Endometrial microvascular endothelial cells (primary cell): Measurements from ENCODE around the gene ITGB6. TPM values are rescaled to one million over a fixed set of nuclear protein-coding genes. Genes with fewer than 3 reads are reported as not detected.

ENCODE experiments used
- in situ Hi-C: cut with HindIII; loops from 2 replicates; pipeline ENCODE4 v1.10.0; 2017; ENCODE audit warnings: low sequenced_read_pairs, low pct_unique_long_range_greater_than_20kb; ENCODE audit errors: inconsistent ontology term
- total RNA-seq: library from RNA; depleted of rRNA; stranded (reverse); fragments of >200 nt; gene quantifications from one replicate; pipeline ENCODE4 v1.2.3, GENCODE V29; 2015; ENCODE audit errors: inconsistent ontology term

Gene ITGB6
- total RNA-seq, 1 donor from 2014 or later, result under 0.01 TPM

DNA sequence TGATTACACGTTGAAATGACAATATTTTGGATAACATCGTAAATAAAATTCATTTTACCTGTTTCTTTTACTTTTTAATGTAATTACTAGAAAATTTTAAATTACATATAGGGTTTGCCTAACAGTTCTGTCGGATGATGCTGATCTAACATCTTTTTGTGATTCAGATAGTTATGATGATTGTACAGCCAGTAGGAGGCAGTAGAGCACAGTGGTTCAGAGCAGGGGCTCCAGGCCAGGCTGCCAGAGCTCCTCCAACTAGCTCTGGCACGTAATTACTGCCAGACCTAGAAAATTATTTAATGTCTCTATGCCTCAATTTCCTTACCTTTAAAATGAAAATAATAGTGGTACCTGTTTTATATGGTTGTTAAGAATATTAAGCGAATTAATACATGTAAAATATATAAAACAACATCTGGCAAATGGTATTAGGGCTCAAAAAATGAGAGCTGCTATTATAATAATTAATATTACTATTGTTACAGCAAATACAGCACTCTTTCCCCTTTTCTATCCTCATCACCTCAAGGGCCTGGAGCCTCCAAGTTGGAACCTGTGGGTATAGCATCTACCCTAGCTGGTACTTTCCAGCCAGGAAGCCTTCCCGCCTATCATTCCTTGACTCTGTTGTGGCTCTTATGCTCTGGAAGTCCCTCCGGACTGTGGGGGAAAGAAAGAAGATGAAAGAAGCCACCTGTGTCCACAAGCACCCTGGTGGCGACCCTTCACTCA is 90.0 kb downstream of the ITGB6 start:
- in situ Hi-C loops, result no loop called here

DNA sequence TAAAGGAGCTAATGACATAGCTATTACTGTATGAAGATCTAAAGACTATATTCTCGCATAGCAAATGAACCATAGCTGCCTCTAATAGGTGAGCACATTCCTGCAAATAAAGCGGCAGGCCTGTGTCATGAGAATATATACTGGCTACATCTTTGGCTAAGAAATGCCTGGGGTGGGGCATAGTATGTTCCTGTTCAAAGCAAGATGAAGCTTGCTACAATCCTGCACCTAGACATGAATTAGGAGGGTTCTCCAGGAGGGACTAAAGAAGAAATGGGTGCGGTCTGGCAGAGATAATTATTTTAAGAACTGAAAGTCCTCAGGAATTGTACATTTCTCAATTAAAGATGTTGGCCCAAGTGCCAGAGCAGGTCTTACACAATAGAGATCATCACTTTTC is 90.8 kb downstream of the ITGB6 start:
- in situ Hi-C loops, result no loop called here

DNA sequence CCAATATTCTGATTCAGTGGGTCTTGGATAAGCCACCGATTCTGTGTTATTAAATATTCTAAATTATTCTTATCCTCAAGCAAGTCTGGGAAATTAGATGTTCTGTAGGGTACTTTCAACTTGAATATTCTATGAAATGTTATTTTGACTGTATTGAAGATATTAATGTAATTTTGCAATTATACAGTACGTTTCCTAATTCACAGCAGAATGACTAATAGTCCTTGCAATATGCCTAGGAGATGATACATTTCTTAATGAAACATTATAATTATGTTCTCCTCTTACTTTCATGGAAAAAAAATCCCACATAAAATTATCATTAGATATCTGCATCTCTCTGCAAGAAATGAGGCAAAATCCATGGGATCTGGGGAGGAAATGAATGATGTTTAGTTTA is 91.4 kb downstream of the ITGB6 start:
- in situ Hi-C loops, result no loop called here

DNA sequence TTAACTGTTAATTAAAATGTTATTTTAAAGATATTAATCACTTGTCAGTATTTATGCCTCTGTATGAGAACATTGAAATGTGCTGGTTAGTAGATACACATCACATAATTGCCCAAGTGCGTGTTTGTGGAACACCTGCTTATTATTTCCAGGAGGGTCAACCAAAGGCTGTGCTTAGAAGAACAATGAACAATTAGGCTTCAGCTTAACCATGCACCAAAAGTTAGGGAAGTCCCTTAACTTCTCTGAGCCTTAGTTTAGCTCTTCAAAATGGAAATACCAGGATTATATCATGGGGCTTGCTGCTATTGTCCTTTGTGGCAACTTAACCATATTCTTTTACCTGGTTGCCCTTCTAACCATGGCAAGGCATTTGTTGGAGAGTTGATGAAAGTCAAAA is 94.7 kb downstream of the ITGB6 start:
- in situ Hi-C loops, result no loop called here

DNA sequence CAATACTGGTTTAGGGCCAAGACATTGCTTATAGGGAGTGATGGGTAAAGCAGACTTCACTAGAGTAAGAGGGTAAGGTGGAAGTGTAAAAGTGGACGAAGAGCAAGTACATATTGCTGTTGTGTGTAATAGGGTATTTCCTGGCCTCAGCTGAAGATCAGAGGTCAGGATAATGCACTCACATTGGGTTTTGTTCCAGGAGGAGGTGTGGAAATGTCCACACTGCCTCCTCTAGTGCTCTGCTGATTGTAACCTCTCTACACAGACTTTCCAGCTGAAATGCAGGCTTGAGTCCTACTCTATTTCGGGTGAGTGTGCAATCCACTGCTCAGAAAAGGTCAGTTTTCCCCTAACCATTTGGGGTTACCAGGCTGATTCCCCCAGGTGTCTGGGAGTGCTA is 96.0 kb downstream of the ITGB6 start:
- in situ Hi-C loops, result no loop called here

DNA sequence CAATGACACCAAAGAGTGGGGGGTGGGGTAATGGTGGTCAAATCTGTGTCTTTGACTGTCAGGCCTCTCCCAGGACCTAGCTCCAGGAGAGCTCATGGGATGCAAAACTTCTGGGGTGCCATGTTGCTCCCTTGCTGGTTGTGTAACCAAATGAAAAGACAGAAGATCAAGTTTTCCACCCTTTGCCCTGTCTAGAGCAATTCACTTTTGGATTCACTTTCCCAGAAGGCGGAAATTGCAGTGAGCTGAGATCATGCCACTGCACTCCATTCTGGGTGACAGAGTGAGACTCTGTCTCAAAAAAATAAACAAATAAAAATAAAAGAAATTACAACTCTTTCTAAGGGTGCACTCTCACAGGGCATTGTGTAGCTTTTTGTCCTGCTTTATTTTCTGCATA is 102.7 kb downstream of the ITGB6 start:
- in situ Hi-C loops, result no loop called here

DNA sequence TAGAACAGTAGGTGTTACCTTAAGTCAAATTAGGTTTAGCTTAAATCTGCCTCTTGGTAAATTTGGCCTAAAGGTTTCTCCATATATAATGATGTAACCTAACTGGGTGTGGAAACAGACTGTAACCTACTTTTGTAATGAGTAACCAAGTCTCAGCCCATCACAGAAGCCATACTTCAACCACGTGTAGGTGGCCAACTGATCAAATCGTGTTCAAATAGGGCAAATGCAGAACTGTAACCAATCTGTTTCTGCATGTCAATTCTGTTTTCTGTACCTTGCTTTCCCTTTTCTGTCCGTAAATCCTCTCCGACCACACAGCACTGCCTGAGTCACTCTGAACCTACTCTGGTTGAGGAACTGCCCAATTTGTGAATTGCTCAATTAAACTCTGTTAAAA is 103.7 kb downstream of the ITGB6 start:
- in situ Hi-C loops, result no loop called here

DNA sequence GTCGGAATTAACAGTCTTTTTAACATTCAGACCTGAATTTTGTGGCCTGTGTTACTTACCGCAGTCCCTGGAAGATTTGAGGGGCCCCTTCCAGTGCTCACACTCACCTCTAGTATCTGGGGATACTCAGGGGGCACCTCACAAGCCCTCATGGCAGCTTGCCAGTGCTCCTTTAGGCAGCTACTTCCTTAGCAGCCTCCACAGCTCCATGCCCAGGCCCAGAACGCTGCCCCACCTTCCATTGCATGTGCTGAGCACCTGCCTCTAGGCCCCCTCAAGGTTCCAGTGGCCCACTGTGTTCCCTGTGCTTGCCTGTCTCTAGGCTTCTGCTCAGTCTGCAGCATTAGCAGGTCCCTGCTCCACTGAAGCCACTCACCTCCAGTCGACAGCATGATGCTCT is 107.6 kb downstream of the ITGB6 start:
- in situ Hi-C loops, result no loop called here

DNA sequence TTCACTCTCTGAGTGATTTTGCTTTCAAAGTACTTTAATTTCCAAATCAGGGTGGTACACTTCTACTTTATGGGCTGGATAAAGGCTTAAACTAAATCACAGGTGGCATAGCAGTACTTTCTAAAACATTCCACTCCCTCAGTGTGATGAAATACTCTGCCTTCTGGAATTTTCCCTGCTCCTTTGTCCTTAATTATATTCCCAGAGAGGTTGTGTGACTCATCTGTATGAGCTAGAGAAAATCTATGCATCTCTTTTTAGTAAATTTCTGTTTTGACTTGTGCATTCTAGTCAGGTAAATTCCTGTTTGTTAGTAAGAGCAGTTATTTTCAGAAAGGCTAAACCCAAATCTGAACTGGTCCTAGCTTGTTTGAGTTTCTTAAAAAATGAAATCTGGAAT is 108.7 kb downstream of the ITGB6 start:
- in situ Hi-C loops, result no loop called here

DNA sequence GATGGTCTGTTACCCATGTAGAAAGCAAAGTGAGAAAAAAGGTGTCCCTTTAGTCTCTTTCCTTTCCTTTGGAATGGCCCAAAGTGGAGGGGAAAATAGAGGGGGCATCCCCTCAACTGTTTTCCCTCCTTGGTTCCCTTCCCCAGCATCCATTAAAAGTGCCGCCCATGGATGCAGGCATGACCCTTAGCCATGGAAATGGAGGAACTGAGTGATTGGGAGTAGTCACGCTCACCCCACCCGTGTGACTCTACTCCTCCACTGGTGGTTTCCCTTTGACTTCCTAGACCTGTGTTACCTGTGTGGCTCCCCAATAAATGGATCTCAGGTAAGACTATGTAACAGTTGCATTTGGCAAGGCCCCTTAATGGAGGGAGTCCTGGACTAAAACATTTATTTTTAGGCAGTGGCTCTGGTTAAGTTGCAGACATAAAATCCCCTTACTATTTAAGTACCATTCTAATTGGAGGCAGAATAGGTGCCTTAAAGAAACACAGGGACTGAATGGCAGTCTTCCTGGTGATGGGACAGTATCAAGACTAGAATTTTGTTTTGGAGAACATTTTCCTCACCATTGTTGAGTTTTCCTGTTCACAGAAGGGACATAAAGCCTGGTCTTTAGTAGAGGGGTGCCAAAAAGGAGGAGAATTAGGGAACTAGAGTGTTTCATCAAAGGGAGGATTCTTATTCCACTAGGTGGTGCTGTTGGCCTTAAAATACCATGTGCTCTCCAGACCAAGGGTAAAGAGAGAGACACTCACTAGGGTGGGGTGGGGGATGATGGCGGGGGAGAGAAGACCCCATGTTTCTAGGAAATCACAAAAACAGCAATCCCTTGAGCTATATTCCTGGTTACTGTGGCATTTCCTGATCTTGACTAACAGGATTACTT is 112.0 kb downstream of the ITGB6 start:
- in situ Hi-C loops, result no loop called here

DNA sequence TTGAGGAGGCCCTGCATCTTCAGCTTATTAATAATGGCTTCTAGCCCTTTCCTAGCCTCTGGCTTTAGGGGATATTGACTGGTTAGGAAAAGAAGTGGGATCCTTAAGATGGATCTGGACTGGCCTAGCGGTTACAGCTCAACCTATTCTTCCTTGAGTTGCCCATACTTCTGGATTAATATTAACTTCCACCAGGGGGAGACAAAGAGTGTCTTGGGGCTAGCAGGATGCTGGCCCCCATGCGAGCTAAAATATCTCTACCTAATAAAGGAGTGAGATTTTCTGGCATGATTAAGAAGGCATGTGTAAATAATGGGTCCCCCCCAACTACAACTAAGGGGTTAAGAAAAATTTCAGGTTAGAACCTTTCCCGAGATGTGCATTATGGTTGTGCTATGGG is 114.4 kb downstream of the ITGB6 start:
- in situ Hi-C loops, result no loop called here

DNA sequence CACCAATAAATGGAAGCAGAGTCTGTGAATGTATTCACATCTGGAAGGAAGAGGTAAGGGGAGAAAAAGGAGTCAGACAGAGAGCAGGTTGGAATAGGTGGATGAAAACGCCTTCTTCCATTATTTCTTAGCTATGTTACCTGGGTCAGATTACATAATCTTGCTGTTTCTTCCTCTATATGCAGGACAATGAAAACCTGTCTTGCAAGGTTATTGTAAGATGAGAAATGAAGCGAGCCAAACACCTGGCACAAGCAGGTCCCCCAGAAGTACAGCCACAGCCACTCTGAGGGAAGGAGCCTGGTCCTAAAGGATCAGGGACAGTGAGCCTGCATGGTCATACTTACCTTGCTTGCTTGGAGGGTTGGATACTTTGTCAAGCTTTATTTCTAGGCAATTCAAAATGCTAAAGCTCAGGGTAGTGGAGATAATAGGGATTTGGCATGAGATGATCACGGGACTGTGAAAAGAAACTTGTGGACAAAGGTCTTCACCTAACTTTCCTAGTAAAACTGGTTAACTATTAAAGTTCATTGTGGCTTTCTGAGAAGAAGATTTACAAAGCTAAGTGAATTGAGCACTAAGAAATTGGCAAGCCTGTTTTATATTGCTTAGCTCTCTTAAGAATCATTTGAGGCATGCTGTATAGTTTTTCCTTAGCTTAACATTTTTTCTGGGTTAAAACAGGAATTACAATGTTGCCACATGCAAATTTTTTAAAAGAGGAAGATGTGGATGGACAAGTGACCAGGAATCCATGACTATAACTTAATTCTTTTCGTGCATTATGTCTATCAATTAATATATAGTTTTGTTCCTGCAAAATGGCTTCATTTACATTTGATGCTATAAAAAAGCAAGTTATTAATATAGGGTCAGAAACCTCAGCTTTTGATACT is 121.9 kb downstream of the ITGB6 start:
- in situ Hi-C loops, result no loop called here

DNA sequence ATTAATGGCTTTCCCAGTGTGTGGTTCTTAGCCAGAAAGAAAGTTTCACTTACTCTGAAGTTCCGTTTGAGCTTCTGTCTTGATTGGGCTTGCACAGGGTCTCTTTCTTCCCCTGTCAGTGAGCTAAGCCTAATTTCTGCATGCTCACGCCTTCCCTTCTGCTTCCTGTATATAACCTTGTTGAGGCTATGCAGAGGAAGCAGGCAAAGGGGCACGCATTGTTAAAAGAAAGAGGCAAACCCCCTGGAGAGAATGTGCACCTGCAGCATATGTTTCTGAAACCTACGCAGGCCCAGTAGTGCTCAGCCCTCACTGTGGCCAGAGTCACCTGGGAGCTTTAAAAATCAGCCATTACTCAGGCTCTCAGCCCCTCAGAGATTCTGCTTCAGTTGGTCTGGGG is 123.2 kb downstream of the ITGB6 start:
- in situ Hi-C loops, result no loop called here

DNA sequence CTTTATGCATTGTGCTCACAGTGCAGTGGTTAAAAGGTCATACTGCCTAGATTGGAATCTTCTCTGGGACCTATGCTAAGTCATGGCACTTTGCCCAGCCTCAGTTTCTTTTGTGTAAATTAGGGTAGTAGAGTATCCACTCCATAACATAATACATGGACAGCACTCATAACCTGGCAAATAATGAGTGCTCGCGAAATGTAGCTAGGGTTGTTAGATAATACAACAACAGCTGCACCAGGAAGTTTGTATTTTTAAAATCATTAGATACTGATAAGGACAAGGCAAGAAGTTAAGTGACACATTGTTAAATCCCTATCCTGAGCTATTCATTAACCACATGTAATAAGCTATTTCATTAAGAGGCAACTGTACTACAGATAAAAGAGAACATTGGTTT is 123.8 kb downstream of the ITGB6 start:
- in situ Hi-C loops, result no loop called here

DNA sequence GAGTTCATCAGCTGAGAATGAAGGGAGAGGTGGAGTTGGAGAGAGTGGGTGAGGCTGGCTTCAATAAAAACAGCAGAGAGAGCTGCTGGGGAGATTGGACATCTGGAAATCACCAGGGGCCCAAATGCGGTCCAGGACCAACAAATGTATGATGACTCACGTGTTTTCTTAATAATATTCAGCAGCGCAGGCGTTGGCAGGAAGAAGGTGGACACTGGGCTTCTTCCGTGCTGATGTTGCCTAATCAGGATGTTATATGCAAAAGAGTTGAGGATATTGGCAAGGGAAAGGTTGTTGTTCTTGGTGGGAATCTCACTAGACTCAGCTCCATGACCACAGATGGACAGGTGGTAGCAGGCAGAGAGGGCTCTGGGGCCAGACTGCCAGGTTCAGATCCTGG is 124.9 kb downstream of the ITGB6 start:
- in situ Hi-C loops, result no loop called here

DNA sequence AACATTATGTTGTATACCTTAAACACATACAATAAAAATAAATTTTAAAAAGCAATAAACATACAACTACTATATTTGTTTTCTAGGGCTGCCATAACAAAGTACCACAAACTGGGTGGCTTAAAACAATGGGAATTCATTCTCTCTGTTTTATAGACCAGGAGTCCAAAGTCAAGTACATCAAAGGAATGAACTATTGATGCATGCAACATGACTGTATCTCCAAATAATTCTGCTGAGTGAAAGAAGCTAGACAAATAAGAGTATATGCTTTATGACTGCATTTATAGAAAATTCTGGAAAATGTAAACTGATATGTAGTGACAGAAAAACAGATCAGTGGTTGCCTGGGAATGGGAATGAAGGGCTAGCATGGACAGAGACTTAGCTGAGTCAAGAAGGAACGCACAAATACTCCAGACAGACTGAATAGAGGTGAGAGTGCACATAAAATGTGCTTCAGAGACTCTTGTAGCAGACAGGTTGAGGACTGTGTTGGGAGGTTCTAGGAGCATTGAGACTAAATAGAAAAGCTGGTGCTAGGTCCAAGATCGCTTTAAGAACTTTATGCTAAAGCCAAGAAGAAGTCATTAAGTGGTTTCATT is 126.7 kb downstream of the ITGB6 start:
- in situ Hi-C loops, result no loop called here

DNA sequence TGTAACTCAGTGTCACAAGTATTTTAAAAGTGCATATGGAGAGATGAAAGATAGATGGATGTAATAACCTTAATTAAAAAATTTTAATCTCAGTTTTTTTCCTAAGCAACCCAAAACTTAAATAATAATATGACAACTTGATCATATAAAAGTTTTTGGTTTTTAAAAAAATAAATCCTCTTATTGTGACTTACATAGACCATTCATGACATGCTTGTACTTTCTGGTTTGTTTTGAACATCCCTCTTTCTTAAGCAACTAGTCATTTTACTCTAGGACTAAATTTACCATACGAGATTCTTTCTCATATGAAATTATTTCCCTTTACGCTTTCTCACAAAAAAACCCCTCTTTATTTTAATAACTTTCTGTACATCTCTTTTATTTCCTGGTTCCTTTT is 131.2 kb downstream of the ITGB6 start:
- in situ Hi-C loops, result no loop called here

DNA sequence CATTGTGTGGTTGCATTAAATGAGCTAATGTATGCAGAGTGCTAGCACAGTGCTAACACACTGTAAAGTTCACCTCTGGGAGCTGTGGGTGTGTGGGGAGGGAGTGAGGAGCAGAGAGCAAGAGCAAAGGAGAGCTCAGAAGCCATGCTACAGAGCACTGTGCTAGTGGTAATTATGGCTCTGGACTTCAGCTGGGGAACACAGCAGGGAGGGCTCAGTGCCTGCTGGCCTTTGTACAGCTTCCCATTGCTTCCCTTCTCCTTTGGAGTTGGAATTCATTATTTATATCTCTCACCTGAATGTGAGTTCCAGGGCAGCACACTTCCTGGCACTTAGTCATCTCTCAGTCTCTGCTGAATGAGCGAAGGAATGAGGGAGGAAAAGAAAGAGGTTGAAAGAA is 135.2 kb downstream of the ITGB6 start:
- in situ Hi-C loops, result no loop called here
